NK-92 treated with Interleukin-12 subunit alpha and Interleukin-12 subunit beta, amount 100 ng/mL, for 24 hours (cell line): ENCODE data around the gene ZBTB7B.

Source experiments
- DNase-seq: peaks from one replicate; lab custom pipeline; 2025; lab: John Stamatoyannopoulos, UW

Gene ZBTB7B

GRCh38 chr1:155038602-155039307, 36.2 kb downstream of the ZBTB7B start:
- DNase-seq = no peak

DNA sequence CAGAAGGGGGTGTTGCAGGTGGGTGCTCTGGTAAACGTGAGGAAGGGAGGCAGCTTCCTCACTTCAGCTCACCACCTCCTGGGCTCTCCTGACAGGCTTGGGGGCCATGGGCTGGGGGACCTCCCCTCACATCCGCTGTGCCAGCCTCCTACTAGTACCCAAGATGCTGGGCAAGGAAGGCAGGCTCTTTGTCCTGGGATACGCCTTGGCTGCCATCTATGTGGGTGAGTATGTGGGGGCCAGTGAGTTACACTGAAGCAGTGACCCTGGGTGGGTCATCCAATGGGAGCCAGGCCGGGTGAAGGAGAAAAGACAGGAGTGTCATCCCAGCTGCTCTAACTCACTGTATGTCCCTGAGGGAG, 36.7 kb downstream of the ZBTB7B start:
- DNase-seq = no peak

DNA sequence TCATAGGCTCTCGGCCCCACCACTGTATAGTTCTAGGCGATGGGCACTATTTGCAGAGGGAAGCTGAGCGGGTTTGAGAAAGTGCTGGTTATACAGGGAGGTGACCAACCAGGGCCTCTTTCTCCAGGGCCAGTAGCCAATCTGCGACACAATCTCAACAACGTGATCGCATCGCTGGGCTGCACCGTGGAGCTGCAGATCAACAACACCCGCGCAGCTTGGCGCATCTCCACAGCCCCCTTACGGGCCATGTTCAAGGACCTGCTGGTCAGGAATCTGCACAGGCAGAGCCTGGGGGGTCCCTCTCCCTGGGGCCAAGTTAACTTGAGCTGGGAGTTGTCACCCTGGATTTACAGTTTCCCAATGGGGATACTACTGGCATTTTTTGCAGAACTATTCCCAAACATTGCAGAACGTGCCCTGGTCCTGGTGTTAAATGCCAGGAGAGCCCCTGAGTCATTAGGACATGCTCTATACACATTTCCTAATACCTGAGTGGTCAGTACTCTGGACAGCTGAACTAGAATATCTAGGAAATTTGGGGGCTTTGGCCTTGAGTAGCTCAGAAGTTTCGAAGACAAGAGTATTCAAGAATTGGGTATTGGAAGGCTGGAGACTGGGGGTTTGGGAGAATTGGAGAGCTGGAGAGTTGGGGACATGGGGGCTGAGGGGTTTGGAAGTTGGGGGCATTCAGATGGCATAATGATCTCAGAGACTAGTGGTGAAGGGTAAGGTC, 37.9 kb downstream of the ZBTB7B start:
- DNase-seq = no peak

DNA sequence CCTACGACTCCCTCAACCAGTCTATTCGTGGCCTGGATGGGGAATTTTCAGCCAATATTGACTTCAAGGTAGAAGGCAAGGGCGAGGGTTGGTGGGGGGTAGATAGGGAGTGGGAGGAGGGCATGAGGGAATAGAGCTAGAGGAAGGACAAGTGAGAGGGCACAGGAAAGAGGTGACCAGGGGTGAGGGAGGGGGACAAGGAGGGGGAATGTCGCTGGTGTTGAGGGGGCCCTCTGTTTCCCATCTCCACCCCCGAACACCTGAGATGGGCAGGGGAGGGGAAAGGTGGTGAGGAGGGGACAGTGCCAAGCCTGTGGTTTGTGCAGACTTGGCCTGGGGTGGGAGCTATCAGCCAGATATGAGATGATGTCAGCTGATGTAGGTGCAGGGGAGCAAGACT, 40.2 kb downstream of the ZBTB7B start:
- DNase-seq = no peak

GRCh38 chr1:155043301-155043702, 40.7 kb downstream of the ZBTB7B start:
- no peak for DNase-seq

GRCh38 chr1:155043793-155044192, 41.2 kb downstream of the ZBTB7B start:
- no peak for DNase-seq

DNA sequence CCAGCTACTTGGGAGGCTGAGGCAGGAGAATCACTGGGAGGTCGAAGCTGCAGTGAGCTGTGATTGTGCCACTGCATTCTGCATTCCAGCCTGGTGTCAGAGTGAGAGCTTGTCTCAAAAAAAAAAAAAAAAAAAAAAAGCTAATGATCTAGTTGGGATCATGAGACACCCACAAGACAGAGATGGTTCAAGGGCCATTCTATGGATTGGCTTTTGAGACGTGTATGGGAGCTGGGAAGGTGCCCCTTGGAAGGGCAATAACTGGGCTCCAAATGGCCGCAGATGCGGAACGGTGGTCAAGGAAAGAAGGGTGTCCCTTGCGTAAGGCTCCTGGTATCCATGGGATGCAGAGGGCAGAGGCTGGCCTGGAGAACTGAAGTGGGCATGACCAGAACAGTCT, 41.8 kb downstream of the ZBTB7B start:
- no peak for DNase-seq

DNA sequence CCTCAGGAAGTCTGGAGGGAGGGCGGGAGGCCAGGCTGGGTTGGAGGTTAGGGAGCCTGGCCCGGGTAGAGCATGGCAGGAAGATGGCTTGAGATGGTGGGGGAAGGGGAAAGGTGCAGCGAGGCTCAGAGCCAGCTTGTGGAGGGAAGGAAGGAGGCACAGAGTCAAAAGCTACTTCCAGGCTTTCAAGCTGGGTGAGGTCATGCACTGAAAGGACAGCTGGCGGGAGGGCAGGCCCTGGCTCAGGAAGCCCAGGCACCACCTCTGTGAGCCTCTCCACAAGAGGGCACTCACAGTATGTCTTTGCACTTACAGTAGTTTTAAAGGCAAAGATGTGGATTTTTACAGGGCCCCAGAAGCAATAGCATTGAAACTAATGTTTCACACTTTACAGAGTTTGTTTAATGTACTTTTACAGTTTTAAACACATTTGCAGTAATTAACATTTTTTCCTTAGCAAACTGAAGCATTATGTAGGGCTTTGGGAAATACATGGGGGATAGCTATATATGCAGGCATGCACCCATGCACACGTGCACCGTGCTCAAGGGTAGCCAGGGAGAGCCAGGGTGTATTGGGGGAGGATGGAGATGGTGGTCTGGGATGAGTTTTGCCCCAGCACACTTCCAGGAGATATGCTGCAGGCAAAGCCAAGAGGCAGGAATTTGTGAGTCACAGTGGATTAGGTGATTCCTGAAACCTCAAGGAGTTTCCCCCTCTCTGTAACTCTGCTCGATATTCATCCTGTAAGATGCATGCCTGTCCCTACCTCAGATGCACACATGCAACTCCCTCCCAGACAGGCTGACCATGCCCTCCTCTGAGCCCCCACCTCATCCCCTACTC, 42.4 kb downstream of the ZBTB7B start:
- peak; percentile 27 for DNase-seq

DNA sequence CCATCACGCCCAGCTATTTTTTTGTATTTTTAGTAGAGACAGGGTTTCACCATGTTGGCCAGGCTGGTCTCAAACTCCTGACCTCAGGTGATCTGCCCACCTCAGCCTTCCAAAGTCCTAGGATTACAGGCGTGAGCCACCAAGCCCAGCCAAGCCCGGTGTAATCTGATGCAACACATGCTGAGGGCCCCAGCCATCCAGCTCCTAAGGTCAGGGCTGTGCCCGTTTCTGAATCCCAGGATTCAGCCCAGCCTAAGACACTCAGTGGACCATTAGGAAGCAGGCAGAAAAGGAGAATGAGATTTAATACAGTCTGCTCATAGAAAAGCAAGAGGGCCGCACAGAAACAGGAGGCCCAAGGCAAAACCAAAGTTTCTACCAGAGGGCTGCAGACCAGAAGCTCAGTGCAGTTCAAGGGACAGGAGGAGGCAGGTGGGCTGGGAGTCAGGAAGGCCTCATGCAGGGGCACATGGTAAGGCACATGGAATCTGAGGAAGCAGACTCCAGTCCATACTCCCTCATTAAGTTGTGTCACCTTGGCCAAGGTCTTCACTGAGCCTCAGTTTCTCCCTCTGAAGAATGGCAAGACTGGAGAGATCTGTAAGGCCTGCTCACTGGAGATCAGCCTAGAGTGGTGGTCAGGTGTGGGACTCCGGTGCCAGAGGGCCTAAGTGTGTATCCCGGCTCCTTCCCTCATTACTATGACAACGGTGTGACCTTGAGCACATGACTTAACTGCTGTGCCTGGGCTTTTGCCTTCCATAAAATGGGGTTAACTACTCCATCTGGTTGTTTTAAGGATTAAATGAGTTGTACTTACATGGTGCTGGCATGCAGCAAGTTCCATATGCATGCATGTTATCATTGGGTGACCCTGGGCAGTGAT, 46.1 kb downstream of the ZBTB7B start:
- no peak for DNase-seq

DNA sequence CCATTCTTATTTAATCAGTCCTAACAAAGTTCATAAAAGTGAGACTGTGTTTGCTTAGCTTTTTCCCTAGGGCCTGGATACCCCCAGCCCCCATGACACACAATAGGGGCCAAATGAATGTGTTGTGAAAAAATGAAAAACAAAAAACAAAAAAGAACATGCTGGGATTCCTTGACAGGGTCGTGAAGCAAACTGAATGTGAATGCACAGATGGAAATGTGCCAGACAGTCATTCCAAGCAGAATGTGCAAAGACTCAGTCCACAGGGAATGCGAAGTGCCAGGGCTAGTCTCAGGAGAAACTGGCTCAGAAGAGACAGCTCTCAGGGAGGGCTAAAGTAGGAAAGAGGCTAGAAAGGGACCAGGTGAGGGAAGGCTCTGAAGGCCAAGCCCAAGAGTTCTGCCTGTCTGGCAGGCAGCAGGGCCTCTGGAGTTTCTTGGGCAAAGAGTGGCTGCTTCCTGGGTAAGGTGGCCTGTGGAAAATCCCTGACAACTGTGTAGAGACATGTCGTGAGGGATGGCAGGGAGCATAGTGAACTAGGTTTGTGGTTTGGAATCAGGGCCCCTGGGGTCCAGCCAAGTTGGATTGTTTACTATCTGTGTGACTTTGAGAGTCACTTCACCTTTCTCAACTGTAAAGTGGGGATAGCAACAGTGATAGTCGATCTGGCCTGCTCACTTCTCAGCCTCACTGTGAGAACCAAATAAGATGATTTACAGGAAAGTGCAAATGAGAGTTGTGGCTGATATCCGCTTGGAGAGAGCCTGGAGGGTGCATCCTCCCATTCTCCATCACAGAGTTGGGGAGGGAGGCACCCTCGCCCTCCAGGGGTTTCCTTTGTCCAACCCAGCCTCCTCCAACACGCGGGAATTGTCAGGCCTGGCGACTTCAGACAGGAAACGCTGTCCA, 47.3 kb downstream of the ZBTB7B start:
- DNase-seq = no peak

DNA sequence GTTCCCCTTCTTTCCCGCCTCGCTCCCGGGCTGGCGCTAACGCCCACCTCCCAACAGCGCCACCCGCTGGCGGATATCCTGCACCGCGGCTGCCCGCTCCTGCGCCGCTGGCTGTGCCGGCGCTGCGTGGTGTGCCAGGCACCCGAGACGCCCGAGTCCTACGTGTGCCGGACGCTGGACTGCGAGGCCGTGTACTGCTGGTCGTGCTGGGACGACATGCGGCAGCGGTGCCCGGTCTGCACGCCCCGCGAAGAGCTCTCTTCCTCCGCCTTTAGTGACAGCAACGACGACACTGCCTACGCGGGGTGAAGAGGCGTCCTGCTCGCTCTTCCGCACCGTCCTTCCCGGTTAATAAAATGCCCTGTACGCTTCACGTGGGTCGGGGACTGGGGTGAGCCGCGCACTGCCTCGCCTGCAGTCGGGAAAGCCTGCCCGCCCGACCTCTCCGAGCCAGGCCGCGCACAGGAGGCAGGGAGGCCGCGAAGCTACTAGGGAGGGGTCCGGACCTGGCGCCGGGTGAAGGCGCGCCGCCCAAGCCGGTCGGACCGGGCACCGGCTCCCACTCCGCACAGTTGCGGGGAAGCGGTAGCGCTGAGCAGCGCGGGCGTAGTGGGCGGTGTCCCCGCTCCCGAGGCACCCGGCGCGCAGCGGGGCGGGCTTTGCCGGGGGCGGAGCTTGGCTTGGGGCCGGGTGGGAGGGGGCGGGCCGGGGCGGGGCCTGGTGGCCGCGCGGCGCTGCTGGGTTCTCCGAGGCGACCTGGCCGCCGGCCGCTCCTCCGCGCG, 48.1 kb downstream of the ZBTB7B start, which contains the start of gene ADAM15:
ADAM15 (plus strand) TSS at position 757 of the 782 bp plus-strand sequence. CDS start 71 bp downstream, outside the sequence.
- DNase-seq = peak; percentile 44

DNA sequence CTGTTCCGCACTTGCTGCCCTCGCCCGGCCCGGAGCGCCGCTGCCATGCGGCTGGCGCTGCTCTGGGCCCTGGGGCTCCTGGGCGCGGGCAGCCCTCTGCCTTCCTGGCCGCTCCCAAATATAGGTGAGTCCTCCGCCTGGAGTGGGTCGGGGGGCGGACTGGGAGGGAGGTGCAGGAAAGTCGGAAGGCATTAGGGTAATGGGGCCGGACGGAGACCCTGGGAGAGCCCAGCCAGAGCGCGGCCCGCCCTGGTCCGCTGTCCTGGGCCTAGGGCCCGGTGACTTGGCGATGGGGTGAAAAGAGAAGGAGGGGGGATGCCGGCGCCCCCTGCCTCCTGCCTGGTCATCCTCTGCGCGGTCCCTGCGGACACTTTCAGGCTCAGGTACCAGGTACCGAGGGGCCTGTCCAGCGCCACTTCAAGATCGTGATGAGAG, 48.8 kb downstream of the ZBTB7B start:
- DNase-seq = no peak

DNA sequence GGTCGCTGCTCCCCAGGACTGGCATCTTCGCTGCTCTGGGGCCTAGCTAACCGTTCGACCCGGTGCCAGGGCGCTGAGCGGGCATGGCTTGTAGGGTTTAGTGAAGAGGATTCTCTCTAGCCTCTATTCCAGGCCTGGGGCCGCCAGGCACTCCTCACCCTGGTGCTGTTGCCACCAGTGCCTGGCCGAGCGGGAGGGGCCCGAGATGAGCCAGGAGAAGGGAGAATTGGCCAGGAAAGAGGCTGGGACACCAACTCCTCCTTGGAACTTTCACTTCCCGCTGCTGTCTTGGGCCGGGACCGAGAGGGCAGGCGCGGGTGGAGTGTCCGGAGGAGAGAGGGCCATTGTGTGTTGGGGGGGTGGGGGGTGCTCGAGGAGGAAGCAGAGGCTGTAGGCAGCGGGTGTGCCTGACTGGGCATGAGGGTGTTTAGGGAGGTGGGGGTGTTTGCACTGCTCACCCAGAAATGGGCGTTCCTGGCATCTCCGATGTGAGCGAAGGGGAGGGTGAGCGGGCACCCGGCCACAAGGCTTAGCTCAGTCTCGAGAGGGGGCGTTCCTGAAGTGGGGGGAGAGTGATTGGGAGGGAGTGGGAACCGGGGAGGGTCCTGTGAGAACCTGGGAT, 49.3 kb downstream of the ZBTB7B start:
- no peak for DNase-seq

GRCh38 chr1:155052439-155053395, 50.1 kb downstream of the ZBTB7B start:
- DNase-seq = no peak

DNA sequence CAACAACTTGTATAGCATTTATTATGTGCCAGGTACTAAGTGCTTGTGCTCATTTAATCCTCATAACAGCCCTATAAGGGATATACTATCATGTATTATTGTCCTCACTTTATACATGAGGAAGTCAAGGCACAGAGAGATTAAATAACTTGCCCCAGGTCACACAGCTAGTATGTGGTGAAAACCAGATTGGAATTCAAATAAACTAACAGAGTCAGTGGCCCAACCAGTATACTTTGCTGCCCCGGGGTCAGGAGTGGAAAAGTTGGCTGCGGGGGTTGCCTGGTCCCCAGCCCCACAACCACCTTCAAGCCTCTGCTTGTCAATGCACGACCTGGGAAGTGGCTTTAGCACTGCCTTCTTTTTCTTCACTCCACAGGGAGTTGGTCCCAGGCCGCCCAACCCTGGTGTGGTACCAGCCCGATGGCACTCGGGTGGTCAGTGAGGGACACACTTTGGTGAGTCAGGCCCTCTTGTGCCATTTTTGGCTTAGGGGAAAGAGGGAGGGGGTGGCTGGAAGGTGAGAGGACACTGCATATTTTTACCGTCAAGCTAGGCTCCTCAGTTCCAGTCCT, 51.0 kb downstream of the ZBTB7B start:
- no peak for DNase-seq

- no peak for DNase-seq
Observed at GRCh38 chr1:155057104-155057503, 54.5 kb downstream of the ZBTB7B start.

DNA sequence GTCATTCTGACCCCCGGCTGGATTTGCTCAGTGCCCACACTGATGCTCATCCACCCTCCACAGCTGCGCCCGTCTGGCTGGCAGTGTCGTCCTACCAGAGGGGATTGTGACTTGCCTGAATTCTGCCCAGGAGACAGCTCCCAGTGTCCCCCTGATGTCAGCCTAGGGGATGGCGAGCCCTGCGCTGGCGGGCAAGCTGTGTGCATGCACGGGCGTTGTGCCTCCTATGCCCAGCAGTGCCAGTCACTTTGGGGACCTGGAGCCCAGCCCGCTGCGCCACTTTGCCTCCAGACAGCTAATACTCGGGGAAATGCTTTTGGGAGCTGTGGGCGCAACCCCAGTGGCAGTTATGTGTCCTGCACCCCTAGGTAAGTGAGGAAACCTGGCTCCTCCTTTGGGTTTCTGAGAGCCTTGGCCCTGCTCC, 55.2 kb downstream of the ZBTB7B start:
- no peak for DNase-seq

DNA sequence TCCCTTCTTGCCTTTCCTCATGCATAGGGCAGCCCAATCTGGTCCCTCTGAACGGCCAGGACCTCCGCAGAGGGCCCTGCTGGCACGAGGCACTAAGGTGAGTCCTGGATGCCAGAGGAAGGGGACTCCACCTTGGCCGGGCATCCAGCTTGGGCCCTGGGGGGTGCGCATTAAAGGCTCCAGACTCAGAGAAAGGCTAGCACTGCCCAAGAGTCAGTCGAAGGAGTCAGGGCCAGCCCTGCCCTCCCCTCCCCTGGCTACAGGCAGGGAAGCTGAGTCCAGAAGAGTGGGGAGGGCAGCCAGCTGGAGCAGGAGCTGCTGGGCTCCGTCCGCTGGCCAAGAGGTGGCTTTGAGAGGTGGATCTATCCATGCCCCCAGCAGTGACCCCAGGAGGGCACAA, 58.1 kb downstream of the ZBTB7B start:
- DNase-seq = no peak
